ENCODE data around the gene FMOD. TPM values are rescaled to one million over a fixed set of nuclear protein-coding genes. Genes with fewer than 3 reads are reported as not detected.
"Not testable (repeated sequence)": the region's sequence is repeated elsewhere in the genome, so short reads cannot be mapped to it uniquely, and the experiment has no call there.

The FMOD gene
- total and polyA plus RNA-seq, 2 donors (not counting 3 experiments of a cell fraction or from before 2014, with no cell fraction given) = 0.11 to 0.12 TPM

DNA sequence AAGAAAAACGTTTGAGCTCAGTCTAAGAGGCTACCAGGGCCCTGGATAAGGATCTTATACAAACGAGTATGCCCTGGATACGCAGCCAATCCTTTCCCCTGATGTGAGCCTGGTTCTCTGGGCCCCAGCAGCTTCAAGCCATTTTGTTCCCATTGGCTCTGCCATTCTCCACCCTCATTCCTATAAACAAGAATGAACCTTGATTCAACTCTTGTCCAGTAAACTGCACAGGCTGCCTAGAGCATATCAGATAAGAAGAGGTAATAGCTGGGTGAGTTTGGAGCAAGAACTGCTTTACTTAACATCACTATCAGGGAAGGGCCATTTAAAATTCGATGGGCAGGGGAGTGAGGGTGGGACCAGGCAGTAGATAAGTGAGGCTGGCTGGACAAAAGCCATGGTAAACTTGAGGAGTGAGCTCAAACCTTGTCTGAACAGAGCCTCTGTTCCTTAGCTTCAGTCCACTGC is 34.3 kb downstream of the FMOD start:
- Histone ChIP-seq H3K9ac (replicated peaks; ENCODE audit: extremely low read depth, insufficient read depth, low read length) (no peak overlapping the region), H3K9me3 (replicated peaks; ENCODE audit: control insufficient read depth, insufficient read depth, low read length) (no peaks in the 10 kb centered on the region), H3K4me1 (ENCODE audit: control insufficient read depth, extremely low read depth, insufficient read depth, low read length) (peaks cover 13% of the 10 kb centered on the region), H3K27me3 (ENCODE audit: control insufficient read depth in 2 of 2, insufficient read depth in 2 of 2, low read length in 2 of 2) (peaks cover 7 to 8% of the 10 kb centered on the region in 2 experiments), H3K79me2 (ENCODE audit: control insufficient read depth, insufficient read depth, low read length) (no peaks in the 10 kb centered on the region), H3K27ac (ENCODE audit: insufficient read depth, low read depth, low read length) (no peak overlapping the region), H4K20me1 (replicated peaks; ENCODE audit: control insufficient read depth, extremely low read depth, insufficient read depth, low read length) (no peaks in the 10 kb centered on the region), H3K36me3 (ENCODE audit: control insufficient read depth in 2 of 2, extremely low read depth in 1 of 2, insufficient read depth in 2 of 2, low read length in 2 of 2) (no peaks in the 10 kb centered on the region), H2AFZ (ENCODE audit: low read depth, low read length) (no peak overlapping the region), H3K4me3 (replicated peaks in 1 of 3; ENCODE audit: insufficient read depth in 1 of 3, low read depth in 1 of 3, low read length in 3 of 3) (no peak overlapping the region), H3K4me2 (ENCODE audit: insufficient read depth, low read length) (no peak overlapping the region), H3K9me1 (replicated peaks; ENCODE audit: control insufficient read depth, extremely low read depth, insufficient read depth, low read length) (no peaks in the 10 kb centered on the region)
- no TSS peak for BruUV-seq (replicated peaks)
- no peak for TF ChIP-seq EZH2 (IDR thresholded peaks at IDR 0.05; ENCODE audit: borderline replicate concordance, low read depth, low read length, severe bottlenecking)
- TF ChIP-seq FOS (IDR thresholded peaks at IDR 0.05; ENCODE audit: borderline replicate concordance, insufficient read depth, low read length) = no peak
- TF ChIP-seq, protein P1, sequence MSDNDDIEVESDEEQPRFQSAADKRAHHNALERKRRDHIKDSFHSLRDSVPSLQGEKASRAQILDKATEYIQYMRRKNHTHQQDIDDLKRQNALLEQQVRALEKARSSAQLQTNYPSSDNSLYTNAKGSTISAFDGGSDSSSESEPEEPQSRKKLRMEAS (IDR thresholded peaks at IDR 0.05; ENCODE audit: insufficient read depth, insufficient read length) = no peak
- TF ChIP-seq GATA2 (IDR thresholded peaks at IDR 0.05; ENCODE audit: insufficient read depth, insufficient read length, low read depth, low read length) = no peak
- no peak for TF ChIP-seq POLR2A (IDR thresholded peaks at IDR 0.05; ENCODE audit: low read depth, low read length)
- no peak for TF ChIP-seq POLR2AphosphoS5 (IDR thresholded peaks at IDR 0.05; ENCODE audit: insufficient read depth, low read depth, low read length)
- TF ChIP-seq JUN (IDR thresholded peaks at IDR 0.05; ENCODE audit: borderline replicate concordance, insufficient read depth, insufficient read length, low read depth) = no peak
- TF ChIP-seq MYC (IDR thresholded peaks at IDR 0.05; ENCODE audit: low read depth, low read length) = no peak
- TF ChIP-seq, protein P2, sequence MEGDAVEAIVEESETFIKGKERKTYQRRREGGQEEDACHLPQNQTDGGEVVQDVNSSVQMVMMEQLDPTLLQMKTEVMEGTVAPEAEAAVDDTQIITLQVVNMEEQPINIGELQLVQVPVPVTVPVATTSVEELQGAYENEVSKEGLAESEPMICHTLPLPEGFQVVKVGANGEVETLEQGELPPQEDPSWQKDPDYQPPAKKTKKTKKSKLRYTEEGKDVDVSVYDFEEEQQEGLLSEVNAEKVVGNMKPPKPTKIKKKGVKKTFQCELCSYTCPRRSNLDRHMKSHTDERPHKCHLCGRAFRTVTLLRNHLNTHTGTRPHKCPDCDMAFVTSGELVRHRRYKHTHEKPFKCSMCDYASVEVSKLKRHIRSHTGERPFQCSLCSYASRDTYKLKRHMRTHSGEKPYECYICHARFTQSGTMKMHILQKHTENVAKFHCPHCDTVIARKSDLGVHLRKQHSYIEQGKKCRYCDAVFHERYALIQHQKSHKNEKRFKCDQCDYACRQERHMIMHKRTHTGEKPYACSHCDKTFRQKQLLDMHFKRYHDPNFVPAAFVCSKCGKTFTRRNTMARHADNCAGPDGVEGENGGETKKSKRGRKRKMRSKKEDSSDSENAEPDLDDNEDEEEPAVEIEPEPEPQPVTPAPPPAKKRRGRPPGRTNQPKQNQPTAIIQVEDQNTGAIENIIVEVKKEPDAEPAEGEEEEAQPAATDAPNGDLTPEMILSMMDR (IDR thresholded peaks at IDR 0.05; ENCODE audit: extremely low read depth in 1 of 2, insufficient read depth in 1 of 2, low read depth in 1 of 2, low read length in 2 of 2) = no peak
- CTCF ChIA-PET = interaction anchor here (0.6 to 3.3 kb wide), 12 partner anchors 9 to 177 kb away, joined by 3 to 13 read pairs (median 4); partner anchors contain the start of gene OPTC
- FAIRE-seq (no peak), DNase-seq (ENCODE audit: low read depth, low spot score) (peak; percentile 63)
- dilution Hi-C loops (cut with MboI; ENCODE audit: extremely low pct_ligation_motif_present, low sequenced_read_pairs) (no loop called here), intact Hi-C loops (cut with micrococcal nuclease) (no loop called here)
- POLR2A ChIA-PET = interaction anchor here (0.6 to 1.7 kb wide), 2 partner anchors 10 to 20 kb away, joined by 3 to 6 read pairs; no protein-coding TSS in a partner anchor

DNA sequence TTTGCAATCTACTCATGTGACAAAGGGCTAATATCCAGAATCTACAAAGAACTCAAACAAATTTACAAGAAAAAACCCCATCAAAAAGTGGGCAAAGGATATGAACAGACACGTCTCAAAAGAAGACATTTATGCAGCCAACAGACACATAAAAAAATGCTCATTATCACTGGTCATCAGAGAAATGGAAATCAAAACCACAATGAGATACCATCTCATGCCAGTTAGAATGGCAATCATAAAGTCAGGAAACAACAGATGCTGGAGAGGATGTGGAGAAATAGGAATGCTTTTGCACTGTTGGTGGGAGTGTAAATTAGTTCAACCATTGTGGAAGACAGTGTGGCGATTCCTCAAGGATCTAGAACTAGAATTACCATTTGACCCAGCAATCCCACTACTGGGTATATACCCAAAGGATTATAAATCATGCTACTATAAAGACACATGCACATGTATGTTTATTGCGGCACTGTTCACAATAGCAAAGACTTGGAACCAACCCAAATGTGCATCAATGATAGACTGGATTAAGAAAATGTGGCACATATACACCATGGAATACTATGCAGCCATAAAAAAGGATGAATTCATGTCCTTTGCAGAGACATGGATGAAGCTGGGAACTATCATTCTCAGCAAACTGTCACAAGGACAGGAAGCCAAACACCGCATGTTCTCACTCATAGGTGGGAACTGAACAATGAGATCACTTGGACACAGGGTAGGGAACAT is 36.7 kb downstream of the FMOD start:
- H3K9me3 ChIP-seq (replicated peaks; ENCODE audit: control insufficient read depth, insufficient read depth, low read length); H3K9ac ChIP-seq (replicated peaks; ENCODE audit: extremely low read depth, insufficient read depth, low read length); H3K9me1 ChIP-seq (replicated peaks; ENCODE audit: control insufficient read depth, extremely low read depth, insufficient read depth, low read length); H4K20me1 ChIP-seq (replicated peaks; ENCODE audit: control insufficient read depth, extremely low read depth, insufficient read depth, low read length); H2AFZ ChIP-seq (ENCODE audit: low read depth, low read length); H3K36me3 ChIP-seq (ENCODE audit: control insufficient read depth in 2 of 2, extremely low read depth in 1 of 2, insufficient read depth in 2 of 2, low read length in 2 of 2); H3K4me2 ChIP-seq (ENCODE audit: insufficient read depth, low read length); FAIRE-seq; H3K4me1 ChIP-seq (ENCODE audit: control insufficient read depth, extremely low read depth, insufficient read depth, low read length); H3K4me3 ChIP-seq (replicated peaks in 1 of 3; ENCODE audit: insufficient read depth in 1 of 3, low read depth in 1 of 3, low read length in 3 of 3); intact Hi-C loops (cut with micrococcal nuclease); H3K27me3 ChIP-seq (ENCODE audit: control insufficient read depth in 2 of 2, insufficient read depth in 2 of 2, low read length in 2 of 2); H3K27ac ChIP-seq (ENCODE audit: insufficient read depth, low read depth, low read length); BruUV-seq (replicated peaks); POLR2A ChIA-PET; H3K79me2 ChIP-seq (ENCODE audit: control insufficient read depth, insufficient read depth, low read length); dilution Hi-C loops (cut with MboI; ENCODE audit: extremely low pct_ligation_motif_present, low sequenced_read_pairs); DNase-seq (ENCODE audit: low read depth, low spot score): not testable (repeated sequence)
- CTCF ChIA-PET = interaction anchor here (1.1 to 1.4 kb wide), 2 partner anchors 11 to 21 kb away, joined by 3 read pairs; no protein-coding TSS in a partner anchor
